Skeletal muscle satellite cell (primary cell): Measurements from ENCODE around the gene EIF2B2. TPM values are rescaled to one million over a fixed set of nuclear protein-coding genes. Genes with fewer than 3 reads are reported as not detected.

Experiments
- small RNA-seq: library from RNA; depleted of rRNA; stranded (forward); fragments of <200 nt; gene quantifications from one replicate; pipeline ENCODE3, GENCODE V24; 2012

EIF2B2 gene

Small RNAs within 50 kb of the gene (small RNA-seq; reads per million reads assigned to genes)
- not detected for gene RNU6-689P
